SK-N-SH (cell line): ENCODE measurements around the gene RPRML.

Source experiments
- MXI1 ChIP-seq: IDR thresholded peaks from 2 replicates; pipeline ENCODE4 v1.6.1; 2012; ENCODE audit warnings: mild to moderate bottlenecking, low read depth, low read length, improper control_type of control experiment
- POLR2AphosphoS5 ChIP-seq: IDR thresholded peaks from 2 replicates; pipeline ENCODE4 v1.6.1; 2012; ENCODE audit warnings: low read depth, low read length
- RCOR1 ChIP-seq: fragments of 150-350 bp; IDR thresholded peaks from 2 replicates; pipeline ENCODE4 v1.6.1; 2017; ENCODE audit warnings: antibody characterized with exemption, low read length
- RXRA ChIP-seq: IDR thresholded peaks from 2 replicates; pipeline ENCODE4 v1.4.0; 2012; ENCODE audit warnings: low read depth, mild to moderate bottlenecking, borderline replicate concordance
- TAF1 ChIP-seq: IDR thresholded peaks from 2 replicates; pipeline ENCODE4 v1.6.1; 2012; ENCODE audit warnings: low read depth, mild to moderate bottlenecking, low read length, moderate library complexity, borderline replicate concordance
- TEAD4 ChIP-seq: IDR thresholded peaks from 2 replicates; pipeline ENCODE4 v1.4.0; 2012; ENCODE audit warnings: mild to moderate bottlenecking, borderline replicate concordance; ENCODE audit not compliant: insufficient read depth
- TF ChIP-seq, protein P1 (sequence below): fragments of 200-600 bp; sonication (generic); IDR thresholded peaks from 2 replicates; pipeline ENCODE4 v1.6.1; 2017; ENCODE audit warnings: antibody characterized with exemption, mild to moderate bottlenecking, moderate library complexity
- TF ChIP-seq, protein P2 (sequence below): fragments of 150-350 bp; IDR thresholded peaks from 2 replicates; pipeline ENCODE4 v1.6.1; 2016; ENCODE audit warnings: mild to moderate bottlenecking, low read depth, low read length
- TF ChIP-seq, protein P3 (sequence below): fragments of 150-350 bp; IDR thresholded peaks from 2 replicates; pipeline ENCODE4 v1.6.1; 2017; ENCODE audit warnings: antibody characterized with exemption, low read length, low read depth, borderline replicate concordance

DNA sequence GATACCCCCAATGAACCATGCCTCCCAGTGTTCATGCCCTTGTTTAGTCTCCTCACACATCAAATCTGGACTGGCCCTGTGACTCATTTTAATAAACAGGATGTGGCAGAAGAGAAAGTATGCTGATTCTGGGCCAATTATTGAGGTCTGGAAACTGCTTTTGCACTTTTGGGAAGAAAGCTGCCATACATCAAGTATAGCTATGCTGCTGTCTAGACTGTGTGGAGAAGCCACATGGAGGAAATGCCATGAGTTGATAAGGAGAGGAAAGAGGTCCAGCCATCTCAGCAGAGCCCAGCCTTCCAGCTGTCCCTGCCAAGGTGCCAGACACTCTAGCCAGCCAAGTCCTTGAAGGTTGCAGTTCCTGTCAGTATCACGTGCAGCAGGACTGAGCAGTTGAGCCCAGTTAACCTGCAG is 16.7 kb downstream of the RPRML start:
- TF ChIP-seq, protein P1, sequence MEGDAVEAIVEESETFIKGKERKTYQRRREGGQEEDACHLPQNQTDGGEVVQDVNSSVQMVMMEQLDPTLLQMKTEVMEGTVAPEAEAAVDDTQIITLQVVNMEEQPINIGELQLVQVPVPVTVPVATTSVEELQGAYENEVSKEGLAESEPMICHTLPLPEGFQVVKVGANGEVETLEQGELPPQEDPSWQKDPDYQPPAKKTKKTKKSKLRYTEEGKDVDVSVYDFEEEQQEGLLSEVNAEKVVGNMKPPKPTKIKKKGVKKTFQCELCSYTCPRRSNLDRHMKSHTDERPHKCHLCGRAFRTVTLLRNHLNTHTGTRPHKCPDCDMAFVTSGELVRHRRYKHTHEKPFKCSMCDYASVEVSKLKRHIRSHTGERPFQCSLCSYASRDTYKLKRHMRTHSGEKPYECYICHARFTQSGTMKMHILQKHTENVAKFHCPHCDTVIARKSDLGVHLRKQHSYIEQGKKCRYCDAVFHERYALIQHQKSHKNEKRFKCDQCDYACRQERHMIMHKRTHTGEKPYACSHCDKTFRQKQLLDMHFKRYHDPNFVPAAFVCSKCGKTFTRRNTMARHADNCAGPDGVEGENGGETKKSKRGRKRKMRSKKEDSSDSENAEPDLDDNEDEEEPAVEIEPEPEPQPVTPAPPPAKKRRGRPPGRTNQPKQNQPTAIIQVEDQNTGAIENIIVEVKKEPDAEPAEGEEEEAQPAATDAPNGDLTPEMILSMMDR: no peak
- TF ChIP-seq POLR2AphosphoS5 (no peak), RXRA (no peak), TEAD4 (no peak), RCOR1 (no peak), MXI1 (no peak), TAF1 (no peak)
- TF ChIP-seq, protein P2, sequence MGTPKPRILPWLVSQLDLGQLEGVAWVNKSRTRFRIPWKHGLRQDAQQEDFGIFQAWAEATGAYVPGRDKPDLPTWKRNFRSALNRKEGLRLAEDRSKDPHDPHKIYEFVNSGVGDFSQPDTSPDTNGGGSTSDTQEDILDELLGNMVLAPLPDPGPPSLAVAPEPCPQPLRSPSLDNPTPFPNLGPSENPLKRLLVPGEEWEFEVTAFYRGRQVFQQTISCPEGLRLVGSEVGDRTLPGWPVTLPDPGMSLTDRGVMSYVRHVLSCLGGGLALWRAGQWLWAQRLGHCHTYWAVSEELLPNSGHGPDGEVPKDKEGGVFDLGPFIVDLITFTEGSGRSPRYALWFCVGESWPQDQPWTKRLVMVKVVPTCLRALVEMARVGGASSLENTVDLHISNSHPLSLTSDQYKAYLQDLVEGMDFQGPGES: no peak
- TF ChIP-seq, protein P3, sequence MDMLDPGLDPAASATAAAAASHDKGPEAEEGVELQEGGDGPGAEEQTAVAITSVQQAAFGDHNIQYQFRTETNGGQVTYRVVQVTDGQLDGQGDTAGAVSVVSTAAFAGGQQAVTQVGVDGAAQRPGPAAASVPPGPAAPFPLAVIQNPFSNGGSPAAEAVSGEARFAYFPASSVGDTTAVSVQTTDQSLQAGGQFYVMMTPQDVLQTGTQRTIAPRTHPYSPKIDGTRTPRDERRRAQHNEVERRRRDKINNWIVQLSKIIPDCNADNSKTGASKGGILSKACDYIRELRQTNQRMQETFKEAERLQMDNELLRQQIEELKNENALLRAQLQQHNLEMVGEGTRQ: no peak
